H1 (cell line): ENCODE results near the gene GCLC. TPM values are rescaled to one million over a fixed set of nuclear protein-coding genes. Genes with fewer than 3 reads are reported as not detected.

Source experiments
- KDM1A ChIP-seq: fragments of 200-600, 300-600 bp; sonication (generic); IDR thresholded peaks from 2 replicates; pipeline ENCODE4 v1.7.1; 2016; ENCODE audit warnings: mild to moderate bottlenecking, low read length, borderline replicate concordance
- polyA plus RNA-seq, 7 experiments: library from polyadenylated mRNA; depleted of rRNA in 3 of 7; stranded (reverse) in 5 of 7; unstranded in 2 of 7; fragments of >200 nt in 5 of 7; fragments of 200-250 nt in 2 of 7; gene quantifications; 1 replicate in 5 of 7; 2 replicates in 1 of 7; 4 replicates in 1 of 7; pipeline versions ENCODE4 v1.2.1 to v1.2.3, GENCODE V29; 2011 to 2013; ENCODE audit warnings: missing spikeins in 2 of 7, mixed read lengths in 2 of 7
- total RNA-seq: library from RNA; stranded (reverse); fragmentation: NEBNext Ultra II Directional; extraction: Animal tissue kit (Norgen Biotek cat#: 25700); gene quantifications from 2 replicates; pipeline ENCODE4 v1.2.1, GENCODE V29; 2021

GCLC gene
- total and polyA plus RNA-seq, 2 of the 8 experiments (the other 6 are each of a cell fraction or from before 2014, with no cell fraction given): 15.8 to 54.0 TPM

DNA sequence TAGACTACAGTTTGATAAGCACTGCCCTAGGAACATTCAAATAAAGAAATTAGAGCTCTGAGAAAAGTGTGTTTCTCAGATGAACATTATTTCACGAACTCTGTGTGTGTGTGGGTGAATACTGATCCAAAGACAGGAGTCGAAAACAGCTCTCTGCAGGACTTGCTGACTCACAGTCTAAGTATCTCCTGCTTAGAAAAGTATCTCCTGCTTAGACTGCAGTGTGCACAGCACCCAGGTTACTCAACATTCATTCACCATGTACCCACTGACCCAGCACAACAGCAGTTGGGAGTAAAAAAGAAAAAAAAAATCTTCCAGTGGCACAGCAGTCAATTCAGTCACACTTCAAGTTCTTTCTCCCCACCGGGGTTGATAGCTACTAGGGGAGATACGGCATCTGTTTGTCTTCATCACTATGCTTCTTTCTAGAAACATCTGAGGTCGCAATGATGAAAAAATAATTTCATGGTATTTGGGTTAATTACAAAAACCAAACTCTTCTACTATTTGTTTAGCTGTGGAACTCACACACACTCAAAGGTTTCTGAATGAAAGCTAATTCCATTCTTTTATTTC is 48.0 kb downstream of the GCLC start (continued):
- TF ChIP-seq KDM1A: no peak
- TF ChIP-seq, all 59 proteins: peak for 0
